ENCODE data around the gene TNNI3K.

TNNI3K gene

GRCh38 chr1:74316302-74316701, 81.1 kb downstream of the TNNI3K start:
- no peak for DNase-seq
- H3K27me3 ChIP-seq, result no peaks in the 10 kb centered on the region
- H3K36me3 ChIP-seq, result no peaks in the 10 kb centered on the region
- no peak overlapping the region for H3K4me3 ChIP-seq
- intact Hi-C loops (cut with DNase I; ENCODE audit: low total_unique reads), result no loop called here
- no peaks in the 10 kb centered on the region for H3K9me3 ChIP-seq
- no peaks in the 10 kb centered on the region for H3K4me1 ChIP-seq
- H3K27ac ChIP-seq, result no peak overlapping the region
- no peak for TF ChIP-seq CTCF (IDR thresholded peaks at IDR 0.05)

- H3K4me1 ChIP-seq, result no peaks in the 10 kb centered on the region
- no peak for DNase-seq
- no peak overlapping the region for H3K4me3 ChIP-seq
- H3K27ac ChIP-seq, result no peak overlapping the region
- TF ChIP-seq CTCF (IDR thresholded peaks at IDR 0.05), result no peak
- intact Hi-C loops (cut with DNase I; ENCODE audit: low total_unique reads), result no loop called here
- H3K36me3 ChIP-seq, result no peaks in the 10 kb centered on the region
- H3K9me3 ChIP-seq, result no peaks in the 10 kb centered on the region
- no peaks in the 10 kb centered on the region for H3K27me3 ChIP-seq
Measured at GRCh38 chr1:74317663-74318062, 82.5 kb downstream of the TNNI3K start.

GRCh38 chr1:74323937-74324473, 88.8 kb downstream of the TNNI3K start:
- no peaks in the 10 kb centered on the region for H3K36me3 ChIP-seq
- no peaks in the 10 kb centered on the region for H3K9me3 ChIP-seq
- H3K27me3 ChIP-seq, result no peaks in the 10 kb centered on the region
- DNase-seq, result no peak
- intact Hi-C loops (cut with DNase I; ENCODE audit: low total_unique reads), result no loop called here
- peaks cover 0 to 18% (median 3%) of the 10 kb centered on the region in 4 donors for H3K4me1 ChIP-seq
- no peak overlapping the region for H3K27ac ChIP-seq
- H3K4me3 ChIP-seq, result no peak overlapping the region
- no peak for TF ChIP-seq CTCF (IDR thresholded peaks at IDR 0.05)

- peaks cover 0 to 18% (median 3%) of the 10 kb centered on the region in 4 donors for H3K4me1 ChIP-seq
- H3K27me3 ChIP-seq, result no peaks in the 10 kb centered on the region
- H3K36me3 ChIP-seq, result no peaks in the 10 kb centered on the region
- no peak overlapping the region for H3K27ac ChIP-seq
- intact Hi-C loops (cut with DNase I; ENCODE audit: low total_unique reads), result no loop called here
- no peak for TF ChIP-seq CTCF (IDR thresholded peaks at IDR 0.05)
- H3K4me3 ChIP-seq, result no peak overlapping the region
- no peaks in the 10 kb centered on the region for H3K9me3 ChIP-seq
- no peak for DNase-seq
Measured at GRCh38 chr1:74324684-74325448, 89.7 kb downstream of the TNNI3K start.

DNA sequence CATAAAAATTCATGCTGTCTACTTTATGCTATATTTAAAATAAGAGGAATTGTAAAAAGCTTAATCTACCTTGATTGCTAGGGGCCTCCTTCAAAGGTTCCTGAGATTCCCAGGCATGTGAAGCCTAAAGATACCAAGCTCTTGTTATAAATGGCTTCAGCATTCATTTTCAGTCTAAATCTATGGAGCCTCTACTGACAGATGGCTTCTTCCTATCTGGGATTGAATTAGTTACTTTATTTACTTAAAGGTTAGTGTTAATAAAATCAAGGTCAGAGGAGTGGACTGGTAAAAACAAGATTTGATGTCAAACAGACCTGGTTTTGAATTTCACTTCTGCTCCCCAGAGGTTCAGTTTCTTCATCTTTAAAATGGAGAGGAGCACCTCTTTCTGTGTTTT, 93.7 kb downstream of the TNNI3K start:
- Histone ChIP-seq H3K36me3 (peaks cover 0 to 6% (median 0%) of the 10 kb centered on the region in 3 donors), H3K27me3 (no peaks in the 10 kb centered on the region), H3K4me3 (no peak overlapping the region), H3K27ac (no peak overlapping the region), H3K4me1 (peaks cover 0 to 6% (median under 1%) of the 10 kb centered on the region in 4 donors), H3K9me3 (no peaks in the 10 kb centered on the region)
- intact Hi-C loops (cut with DNase I; ENCODE audit: low total_unique reads), result no loop called here
- no peak for TF ChIP-seq CTCF (IDR thresholded peaks at IDR 0.05)
- no peak for DNase-seq

All from tibial artery (tissue), 4 donors.